Ovary (tissue), 9 donors: ENCODE measurements around the gene IVL. TPM values are rescaled to one million over a fixed set of nuclear protein-coding genes. Genes with fewer than 3 reads are reported as not detected.

Experiments used
- DNase-seq, 5 donors: peaks; one replicate each; pipeline ENCODE4 v3.0.0-alpha.2; 2019 to 2020
- H3K27ac ChIP-seq, 2 donors: fragments of 200-600 bp; one replicate each; pipeline versions ENCODE4 v1.5.1 to v1.8.0; 2019 to 2022
- H3K27me3 ChIP-seq: fragments of 200-600 bp; one replicate; pipeline ENCODE4 v1.8.0; 2022
- H3K36me3 ChIP-seq: fragments of 200-600 bp; sonication (generic); one replicate; pipeline ENCODE4 v1.5.1; 2019
- H3K4me1 ChIP-seq: one replicate; pipeline ENCODE4 v1.8.1; 2013; ENCODE audit warnings: mild to moderate bottlenecking, moderate library complexity; ENCODE audit not compliant: insufficient read depth
- H3K4me3 ChIP-seq: fragments of 200-600 bp; sonication (generic); one replicate; pipeline ENCODE4 v1.5.1; 2017
- H3K9me3 ChIP-seq, 2 donors: fragments of 200-600 bp in 1 of 2; sonication (generic) in 1 of 2; one replicate each; pipeline versions ENCODE4 v1.5.1 to v1.8.1; 2013 to 2019; ENCODE audit warnings: mild to moderate bottlenecking in 1 of 2, moderate library complexity in 1 of 2
- EP300 ChIP-seq: sonication (generic); formaldehyde crosslinking; IDR thresholded peaks from one replicate; pipeline ENCODE4 v1.6.1; 2017; ENCODE audit warnings: antibody characterized with exemption
- POLR2A ChIP-seq: fragments of 450-650 bp; IDR thresholded peaks from one replicate; pipeline ENCODE4 v1.6.1; 2017; ENCODE audit warnings: antibody characterized with exemption, mild to moderate bottlenecking, moderate library complexity
- WGBS, 3 donors: extraction: QIAGEN DNeasy Blood & Tissue Kit in 1 of 3; methylation state at CpG; one replicate each; pipeline versions ENCODE4 v1.1.5 to v1.1.7; 2013 to 2017; 5-methylcytosine and 5-hydroxymethylcytosine counted together
- intact Hi-C, 4 donors: fragments of 100-400 bp; cut with DNase I; formaldehyde crosslinking; loops; one replicate each; pipeline versions ENCODE4 v1.11.0 to v1.15.1; 2022 to 2023
- polyA plus RNA-seq, 2 donors: library from polyadenylated mRNA; stranded (reverse); fragments of 200-250 nt in 1 of 2; fragments of 350-450 nt in 1 of 2; fragmentation: Illumina TruSeq in 1 of 2; extraction: RNeasy Lipid Tissue Mini Kit (QIAGEN cat#74804) in 1 of 2; gene quantifications; one replicate each; pipeline ENCODE4 v1.2.3, GENCODE V29; 2013 to 2014
- total RNA-seq, 7 donors: library from RNA; depleted of rRNA in 2 of 7; stranded (reverse); fragments of >200 nt in 2 of 7; fragmentation: NEBNext Ultra II Directional in 3 of 7; extraction: Animal tissue kit (Norgen Biotek cat#: 25700) in 3 of 7; gene quantifications; one replicate each; pipeline versions ENCODE4 v1.1.0 to v1.2.4, GENCODE V29; 2016 to 2023
- TF ChIP-seq, protein P1 (sequence below), 3 donors: fragments of 450-650 bp in 2 of 3; fragments of 200-600 bp in 1 of 3; IDR thresholded peaks; one replicate each; pipeline versions ENCODE4 v1.5.1 to v1.8.0; 2016 to 2022; ENCODE audit warnings: antibody characterized with exemption in 3 of 3, mild to moderate bottlenecking in 1 of 3
- donor health status: DM: no; HTN: no; CAD: no; lungs with moderate emphysema.
- donor health status: DM: no; HTN: no; CAD: no.
- donor health status: Bipolar disorder and iron deficiency.
- donor health status: DM: yes; HTN: yes; CAD: no.
- donor health status: DM: no; HTN: no; CAD: no.
- donor health status: DM: yes; HTN: yes; CAD: no.

Gene IVL
- total and polyA plus RNA-seq, 9 donors: not detected

DNA sequence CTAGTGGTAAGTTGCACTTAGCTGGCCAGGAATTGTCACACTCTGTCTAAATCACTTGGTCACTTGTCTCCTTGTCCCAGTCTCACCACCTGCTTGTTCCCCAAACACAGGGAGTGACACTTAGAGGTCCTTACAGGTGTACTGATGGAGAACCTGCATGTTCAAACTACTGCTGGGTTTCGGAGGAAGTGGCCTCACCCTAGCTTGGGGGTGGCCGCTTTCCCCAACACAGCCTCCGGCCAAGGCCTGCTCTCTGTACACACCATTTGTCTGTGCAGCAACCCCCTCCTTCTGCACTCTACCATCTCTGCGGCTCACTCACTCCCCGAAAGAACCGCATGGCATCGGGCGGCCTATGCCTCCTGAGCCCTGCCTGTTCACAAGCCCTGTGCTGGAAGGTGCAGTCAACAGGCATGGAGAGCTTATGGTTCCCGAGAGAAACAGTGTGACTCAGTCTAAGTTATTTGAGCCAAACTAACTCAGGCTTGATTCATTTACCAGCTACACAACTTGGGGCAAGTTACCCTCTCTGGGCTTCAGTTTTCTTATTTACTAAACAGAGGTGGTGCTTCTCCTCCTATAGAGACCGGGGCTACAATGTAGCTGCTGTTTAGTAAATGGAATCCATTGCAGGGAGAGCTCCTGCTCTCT, 51.6 kb downstream of the IVL start:
- TF ChIP-seq EP300: no peak
- TF ChIP-seq, protein P1, sequence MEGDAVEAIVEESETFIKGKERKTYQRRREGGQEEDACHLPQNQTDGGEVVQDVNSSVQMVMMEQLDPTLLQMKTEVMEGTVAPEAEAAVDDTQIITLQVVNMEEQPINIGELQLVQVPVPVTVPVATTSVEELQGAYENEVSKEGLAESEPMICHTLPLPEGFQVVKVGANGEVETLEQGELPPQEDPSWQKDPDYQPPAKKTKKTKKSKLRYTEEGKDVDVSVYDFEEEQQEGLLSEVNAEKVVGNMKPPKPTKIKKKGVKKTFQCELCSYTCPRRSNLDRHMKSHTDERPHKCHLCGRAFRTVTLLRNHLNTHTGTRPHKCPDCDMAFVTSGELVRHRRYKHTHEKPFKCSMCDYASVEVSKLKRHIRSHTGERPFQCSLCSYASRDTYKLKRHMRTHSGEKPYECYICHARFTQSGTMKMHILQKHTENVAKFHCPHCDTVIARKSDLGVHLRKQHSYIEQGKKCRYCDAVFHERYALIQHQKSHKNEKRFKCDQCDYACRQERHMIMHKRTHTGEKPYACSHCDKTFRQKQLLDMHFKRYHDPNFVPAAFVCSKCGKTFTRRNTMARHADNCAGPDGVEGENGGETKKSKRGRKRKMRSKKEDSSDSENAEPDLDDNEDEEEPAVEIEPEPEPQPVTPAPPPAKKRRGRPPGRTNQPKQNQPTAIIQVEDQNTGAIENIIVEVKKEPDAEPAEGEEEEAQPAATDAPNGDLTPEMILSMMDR (IDR thresholded peaks at IDR 0.05): no peak
- TF ChIP-seq POLR2A: no peak
- H3K36me3 ChIP-seq: no peaks in the 10 kb centered on the region
- H3K9me3 ChIP-seq: no peaks in the 10 kb centered on the region
- 89 to 95% (median 95%) methylated on average over 10 of the region's 10 CpGs for WGBS, 3 donors
- H3K4me1 ChIP-seq: no peaks in the 10 kb centered on the region
- intact Hi-C loops: no loop called here
- H3K27me3 ChIP-seq: no peaks in the 10 kb centered on the region
- no peak overlapping the region for H3K27ac ChIP-seq
- no peak for DNase-seq
- no peak overlapping the region for H3K4me3 ChIP-seq

DNA sequence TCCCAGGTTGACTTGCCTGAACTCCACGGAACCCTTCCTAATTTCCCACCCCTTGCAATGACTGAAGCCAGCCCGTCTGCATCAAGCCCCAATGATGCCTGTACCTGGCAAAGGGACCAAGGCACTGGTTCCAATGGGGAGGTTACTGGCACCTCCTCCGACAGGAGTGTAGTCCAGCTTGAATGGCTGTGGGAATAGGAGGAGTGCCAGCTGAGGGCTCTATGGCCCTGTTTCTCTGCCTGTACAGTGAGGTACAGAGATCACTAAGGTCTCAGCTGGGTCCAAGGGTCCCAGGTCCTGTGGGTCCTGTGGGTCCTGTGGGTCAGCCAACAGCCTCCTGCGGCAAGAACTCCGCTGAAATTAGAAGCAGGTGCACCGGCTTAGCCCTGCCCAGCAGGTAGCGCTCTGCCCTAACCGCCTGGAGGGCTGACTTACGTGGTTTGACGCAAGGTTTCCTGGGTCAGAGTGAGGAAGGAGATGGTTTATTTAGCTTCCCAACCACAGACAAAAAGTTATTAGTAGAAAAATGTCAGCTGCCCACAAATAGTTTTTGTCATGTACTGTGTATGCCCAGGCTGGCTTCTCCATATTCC, 52.2 kb downstream of the IVL start:
- TF ChIP-seq POLR2A: no peak
- TF ChIP-seq, protein P1 (IDR thresholded peaks at IDR 0.05): no peak
- TF ChIP-seq EP300: no peak
- intact Hi-C loops: no loop called here
- 88 to 93% (median 91%) methylated on average over 10 of the region's 10 CpGs for WGBS, 3 donors

More for the DNA sequence above, 52.2 kb downstream of the IVL start:
- no peaks in the 10 kb centered on the region for H3K4me1 ChIP-seq
- H3K27ac ChIP-seq: no peak overlapping the region
- no peaks in the 10 kb centered on the region for H3K9me3 ChIP-seq
- no peaks in the 10 kb centered on the region for H3K36me3 ChIP-seq
- H3K4me3 ChIP-seq: no peak overlapping the region
- H3K27me3 ChIP-seq: no peaks in the 10 kb centered on the region
- DNase-seq: no peak

Other genes with a start within 250 kb of the IVL start
- gene LCE2D, start 245.2 kb upstream of the IVL start, total RNA-seq: not detected
- gene LCE2D, start 245.2 kb upstream of the IVL start, polyA plus RNA-seq: not detected
- gene LCE2C, start 233.3 kb upstream of the IVL start, total RNA-seq: not detected
- gene LCE2C, start 233.3 kb upstream of the IVL start, polyA plus RNA-seq: not detected
- gene LCE2B, start 222.4 kb upstream of the IVL start, total RNA-seq: not detected
- gene LCE2B, start 222.4 kb upstream of the IVL start, polyA plus RNA-seq: not detected
- gene LCE2A, start 210.2 kb upstream of the IVL start, total RNA-seq: not detected
- gene LCE2A, start 210.2 kb upstream of the IVL start, polyA plus RNA-seq: not detected
- gene LCE4A, start 200.4 kb upstream of the IVL start, total RNA-seq: not detected
- gene LCE4A, start 200.4 kb upstream of the IVL start, polyA plus RNA-seq: not detected
- not detected for gene KPRP, start 150.5 kb upstream of the IVL start, total RNA-seq
- not detected for gene KPRP, start 150.5 kb upstream of the IVL start, polyA plus RNA-seq
- not detected for gene LCE1F, start 133.4 kb upstream of the IVL start, total RNA-seq
- gene LCE1F, start 133.4 kb upstream of the IVL start, polyA plus RNA-seq: not detected
- gene LCE1E, start 122.3 kb upstream of the IVL start, total RNA-seq: not detected
- gene LCE1E, start 122.3 kb upstream of the IVL start, polyA plus RNA-seq: not detected
- not detected for gene LCE1D, start 111.8 kb upstream of the IVL start, total RNA-seq
- not detected for gene LCE1D, start 111.8 kb upstream of the IVL start, polyA plus RNA-seq
- not detected for gene LCE1C, start 101.9 kb upstream of the IVL start, total RNA-seq
- gene LCE1C, start 101.9 kb upstream of the IVL start, polyA plus RNA-seq: not detected
- gene LCE1B, start 96.6 kb upstream of the IVL start, total RNA-seq: not detected
- gene LCE1B, start 96.6 kb upstream of the IVL start, polyA plus RNA-seq: not detected
- gene LCE1A, start 81.1 kb upstream of the IVL start, total RNA-seq: not detected
- gene LCE1A, start 81.1 kb upstream of the IVL start, polyA plus RNA-seq: not detected
- gene LCE6A, start 65.7 kb upstream of the IVL start, total RNA-seq: not detected
- gene LCE6A, start 65.7 kb upstream of the IVL start, polyA plus RNA-seq: not detected
- gene LCE7A, start 48.5 kb upstream of the IVL start, total RNA-seq: not detected
- not detected for gene LCE7A, start 48.5 kb upstream of the IVL start, polyA plus RNA-seq
- gene SMCP, start 30.2 kb upstream of the IVL start, total RNA-seq: under 1 TPM in 1 of 7 donors, not detected in 6; 0.35 TPM
- gene SMCP, start 30.2 kb upstream of the IVL start, polyA plus RNA-seq: under 1 TPM in 1 of 2 donors, not detected in 1; 0.18 TPM
- not detected for gene SPRR5, start 38.7 kb downstream of the IVL start, total RNA-seq
- not detected for gene SPRR5, start 38.7 kb downstream of the IVL start, polyA plus RNA-seq
- not detected for gene SPRR4, start 62.1 kb downstream of the IVL start, total RNA-seq
- gene SPRR4, start 62.1 kb downstream of the IVL start, polyA plus RNA-seq: not detected
- not detected for gene SPRR1A, start 75.5 kb downstream of the IVL start, total RNA-seq
- gene SPRR1A, start 75.5 kb downstream of the IVL start, polyA plus RNA-seq: not detected
- gene SPRR3, start 93.2 kb downstream of the IVL start, total RNA-seq: under 1 TPM in 1 of 7 donors, not detected in 6; 0.85 TPM
- not detected for gene SPRR3, start 93.2 kb downstream of the IVL start, polyA plus RNA-seq
- not detected for gene SPRR1B, start 122.7 kb downstream of the IVL start, total RNA-seq
- gene SPRR1B, start 122.7 kb downstream of the IVL start, polyA plus RNA-seq: not detected
- gene SPRR2D, start 132.6 kb downstream of the IVL start, total RNA-seq: under 1 TPM in 2 of 7 donors, not detected in 5; 0.32 to 0.45 TPM
- 1 to 10 TPM in 1 of 2 donors, under 1 TPM in 1; 0.27 to 1.1 TPM for gene SPRR2D, start 132.6 kb downstream of the IVL start, polyA plus RNA-seq
- under 1 TPM in 2 of 7 donors, not detected in 5; 0.55 to 0.59 TPM for gene SPRR2A, start 149.0 kb downstream of the IVL start, total RNA-seq
- under 1 TPM; 0.21 to 0.52 TPM for gene SPRR2A, start 149.0 kb downstream of the IVL start, polyA plus RNA-seq
- 1 to 10 TPM in 4 of 7 donors, not detected in 3; 1.1 to 3.8 (median 1.7) TPM for gene SPRR2B, start 163.1 kb downstream of the IVL start, total RNA-seq
- gene SPRR2B, start 163.1 kb downstream of the IVL start, polyA plus RNA-seq: 1 to 10 TPM; 3.2 to 4.9 TPM
- 1 to 10 TPM in 3 of 7 donors, under 1 TPM in 1, not detected in 3; 0.63 to 1.5 (median 1.2) TPM for gene SPRR2E, start 186.0 kb downstream of the IVL start, total RNA-seq
- 1 to 10 TPM; 1.3 to 1.5 TPM for gene SPRR2E, start 186.0 kb downstream of the IVL start, polyA plus RNA-seq
- 10 to 100 TPM; 12.7 to 93.3 (median 62.3) TPM for gene SPRR2F, start 205.0 kb downstream of the IVL start, total RNA-seq
- gene SPRR2F, start 205.0 kb downstream of the IVL start, polyA plus RNA-seq: 100 to 1,000 TPM in 1 of 2 donors, 10 to 100 TPM in 1; 54.7 to 109 TPM
- gene SPRR2G, start 242.3 kb downstream of the IVL start, total RNA-seq: not detected
- not detected for gene SPRR2G, start 242.3 kb downstream of the IVL start, polyA plus RNA-seq